ENCODE data around the gene USP47.

GRCh38 chr11:11816511-11817314, 25.1 kb upstream of the USP47 start:
- no peak for TF ChIP-seq POLR2A (IDR thresholded peaks at IDR 0.05)
- TF ChIP-seq CTCF (IDR thresholded peaks at IDR 0.05): no peak

All from esophagus squamous epithelium (tissue), 4 donors.